Kidney glomerular epithelial cell (primary cell): ENCODE measurements around the gene YBX2.

ENCODE experiments used
- DNase-seq: peaks from one replicate; lab custom pipeline; 2025; lab: John Stamatoyannopoulos, UW

YBX2 gene

GRCh38 chr17:7322520-7323194 is 28.2 kb upstream of the YBX2 start:
- no peak for DNase-seq

- no peak for DNase-seq
Measured at GRCh38 chr17:7321466-7321865, 27.0 kb upstream of the YBX2 start.

GRCh38 chr17:7318121-7318860 is 23.9 kb upstream of the YBX2 start:
- no peak for DNase-seq

GRCh38 chr17:7317161-7317803 is 22.8 kb upstream of the YBX2 start:
- DNase-seq, result no peak

- DNase-seq, result no peak
Measured at GRCh38 chr17:7315570-7316235, 21.3 kb upstream of the YBX2 start.

GRCh38 chr17:7314719-7315569 is 20.5 kb upstream of the YBX2 start, which contains the start of gene GPS2:
TSS of gene GPS2 (minus strand) at chr17:7315360. CDS start at chr17:7315052, 308 bp downstream.
- DNase-seq, result peak; percentile 40

GRCh38 chr17:7313890-7314718 is 19.7 kb upstream of the YBX2 start:
- DNase-seq, result peak; percentile 31

- DNase-seq, result peak; percentile 7
Measured at GRCh38 chr17:7313088-7313889, 18.9 kb upstream of the YBX2 start.

GRCh38 chr17:7312432-7313087 is 18.1 kb upstream of the YBX2 start:
- DNase-seq, result no peak

- no peak for DNase-seq
Measured at GRCh38 chr17:7311110-7311705, 16.8 kb upstream of the YBX2 start.

GRCh38 chr17:7309628-7310027 is 15.2 kb upstream of the YBX2 start:
- DNase-seq, result no peak

- DNase-seq, result peak; percentile 75
Measured at GRCh38 chr17:7308625-7309433, 14.4 kb upstream of the YBX2 start.

GRCh38 chr17:7307686-7308624 is 13.5 kb upstream of the YBX2 start:
- peak; percentile 13 for DNase-seq

GRCh38 chr17:7306911-7307685 is 12.7 kb upstream of the YBX2 start, which contains the start of gene EIF5A:
TSS of gene EIF5A (plus strand) at chr17:7307628. CDS start at chr17:7309636, 2,008 bp downstream.
- peak; percentile 100 for DNase-seq

- DNase-seq, result no peak
Measured at GRCh38 chr17:7304179-7304578, 9.7 kb upstream of the YBX2 start.
